Middle frontal gyrus (tissue), 1 donor: ENCODE measurements around the gene GNG12.

Experiments
- DNase-seq: peaks from one replicate; pipeline ENCODE4 v3.0.0-alpha.2; 2015; ENCODE audit warnings: low spot score; ENCODE audit errors: extremely low spot score

GNG12 gene

GRCh38 chr1:67755160-67755559 is 78.1 kb downstream of the GNG12 start:
- no peak for DNase-seq

GRCh38 chr1:67754526-67754920 is 78.7 kb downstream of the GNG12 start:
- DNase-seq = no peak

GRCh38 chr1:67753776-67754525 is 79.3 kb downstream of the GNG12 start:
- no peak for DNase-seq

- DNase-seq = no peak
These were observed 81.0 kb downstream of the GNG12 start for GRCh38 chr1:67752306-67752705.

GRCh38 chr1:67750691-67751054 is 82.6 kb downstream of the GNG12 start:
- DNase-seq = no peak

GRCh38 chr1:67749844-67750690 is 83.2 kb downstream of the GNG12 start:
- no peak for DNase-seq

- DNase-seq = no peak
These were observed 83.9 kb downstream of the GNG12 start for GRCh38 chr1:67749263-67749843.

GRCh38 chr1:67748630-67749029 is 84.6 kb downstream of the GNG12 start:
- no peak for DNase-seq

- no peak for DNase-seq
These were observed 85.4 kb downstream of the GNG12 start for GRCh38 chr1:67747671-67748546.

GRCh38 chr1:67745875-67746698 is 87.2 kb downstream of the GNG12 start:
- DNase-seq = no peak

GRCh38 chr1:67743072-67743725 is 90.1 kb downstream of the GNG12 start:
- no peak for DNase-seq

- no peak for DNase-seq
These were observed 91.5 kb downstream of the GNG12 start for GRCh38 chr1:67741736-67742135.

- DNase-seq = no peak
These were observed 92.1 kb downstream of the GNG12 start for GRCh38 chr1:67741121-67741520.

- no peak for DNase-seq
These were observed 92.7 kb downstream of the GNG12 start for GRCh38 chr1:67740543-67740942.

- DNase-seq = no peak
These were observed 93.9 kb downstream of the GNG12 start for GRCh38 chr1:67739361-67739760.

- DNase-seq = no peak
These were observed 94.9 kb downstream of the GNG12 start for GRCh38 chr1:67738401-67738800.

- no peak for DNase-seq
These were observed 95.4 kb downstream of the GNG12 start for GRCh38 chr1:67737875-67738274.

GRCh38 chr1:67736750-67737149 is 96.5 kb downstream of the GNG12 start:
- DNase-seq = no peak

GRCh38 chr1:67735806-67736627 is 97.2 kb downstream of the GNG12 start:
- DNase-seq = peak; percentile 43
